ENCODE data around the gene GPR33.
"Not testable (repeated sequence)": the region's sequence is repeated elsewhere in the genome, so short reads cannot be mapped to it uniquely, and the experiment has no call there.

Gene GPR33

DNA sequence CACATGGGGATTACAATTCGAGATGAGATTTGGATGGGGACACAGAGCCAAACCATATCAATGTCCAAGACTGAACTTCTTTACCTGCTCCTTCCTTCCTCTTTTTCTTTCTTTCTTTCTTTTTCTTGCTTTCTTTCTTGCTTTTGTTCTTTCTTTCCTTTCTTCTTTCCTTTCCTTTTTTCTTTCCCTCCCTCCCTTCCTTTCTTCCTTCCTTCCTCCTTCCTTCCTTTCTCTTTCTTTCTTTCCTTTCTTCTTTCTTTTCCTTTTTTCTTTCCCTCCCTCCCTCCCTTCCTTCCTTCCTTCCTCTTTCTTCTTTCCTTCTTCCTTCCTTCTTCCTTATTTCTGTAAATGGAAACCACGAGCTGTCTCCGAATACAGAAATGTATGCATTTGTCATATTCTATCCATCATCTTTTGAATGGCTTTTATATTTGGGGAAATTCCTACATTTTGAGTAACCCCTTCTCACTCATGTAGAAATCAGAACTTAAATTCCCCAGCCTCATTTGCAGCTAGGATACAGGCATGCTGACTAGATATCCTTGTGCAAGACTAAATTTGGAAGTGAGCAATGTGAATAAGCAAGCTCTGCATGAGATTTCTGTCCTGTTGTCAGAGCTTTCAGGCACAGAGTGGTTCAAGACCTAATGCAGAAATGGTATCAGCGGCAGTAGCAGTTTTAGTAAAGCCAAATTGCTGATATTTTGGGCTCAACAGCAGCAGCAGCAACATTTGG lies 11.5 kb downstream of the GPR33 start:
- no peak for DNase-seq (ENCODE audit: low spot score)
- TF ChIP-seq, protein P1, sequence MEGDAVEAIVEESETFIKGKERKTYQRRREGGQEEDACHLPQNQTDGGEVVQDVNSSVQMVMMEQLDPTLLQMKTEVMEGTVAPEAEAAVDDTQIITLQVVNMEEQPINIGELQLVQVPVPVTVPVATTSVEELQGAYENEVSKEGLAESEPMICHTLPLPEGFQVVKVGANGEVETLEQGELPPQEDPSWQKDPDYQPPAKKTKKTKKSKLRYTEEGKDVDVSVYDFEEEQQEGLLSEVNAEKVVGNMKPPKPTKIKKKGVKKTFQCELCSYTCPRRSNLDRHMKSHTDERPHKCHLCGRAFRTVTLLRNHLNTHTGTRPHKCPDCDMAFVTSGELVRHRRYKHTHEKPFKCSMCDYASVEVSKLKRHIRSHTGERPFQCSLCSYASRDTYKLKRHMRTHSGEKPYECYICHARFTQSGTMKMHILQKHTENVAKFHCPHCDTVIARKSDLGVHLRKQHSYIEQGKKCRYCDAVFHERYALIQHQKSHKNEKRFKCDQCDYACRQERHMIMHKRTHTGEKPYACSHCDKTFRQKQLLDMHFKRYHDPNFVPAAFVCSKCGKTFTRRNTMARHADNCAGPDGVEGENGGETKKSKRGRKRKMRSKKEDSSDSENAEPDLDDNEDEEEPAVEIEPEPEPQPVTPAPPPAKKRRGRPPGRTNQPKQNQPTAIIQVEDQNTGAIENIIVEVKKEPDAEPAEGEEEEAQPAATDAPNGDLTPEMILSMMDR (conservative IDR thresholded peaks at IDR 0.05; ENCODE audit: low read depth) = no peak
- POLR2A ChIA-PET (ENCODE audit: low non-redundant PET) = no interaction called here
- CTCF ChIA-PET = interaction anchor here (0.6 kb wide), 1 partner anchor 410 kb away, joined by 3 read pairs; no protein-coding TSS in a partner anchor
- no peak overlapping the region for H3K27ac ChIP-seq

DNA sequence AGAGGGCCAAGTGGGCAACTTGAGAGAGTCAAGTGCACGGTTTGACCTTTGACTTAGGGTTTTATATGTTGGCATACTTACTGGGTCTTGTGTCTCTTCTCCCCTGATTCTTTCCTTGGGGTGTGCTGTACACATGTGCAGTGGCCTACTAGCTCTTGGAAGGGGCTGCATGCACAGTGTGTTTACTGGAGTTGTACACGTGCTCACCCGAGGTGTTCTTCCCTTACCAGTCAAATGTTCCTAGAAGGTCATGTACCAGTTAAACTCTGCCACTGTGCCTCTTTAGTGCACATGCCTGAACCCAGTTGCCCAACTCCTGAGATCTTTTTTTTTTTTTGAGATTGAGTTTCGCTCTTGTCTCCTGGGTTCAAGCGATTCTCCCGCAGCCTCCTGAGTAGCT lies 21.3 kb downstream of the GPR33 start:
- ChIA-PET CTCF (no interaction called here), POLR2A (ENCODE audit: low non-redundant PET) (no interaction called here)
- H3K27ac ChIP-seq = no peak overlapping the region
- DNase-seq (ENCODE audit: low spot score) = no peak
- TF ChIP-seq, protein P1 (conservative IDR thresholded peaks at IDR 0.05; ENCODE audit: low read depth) = no peak

DNA sequence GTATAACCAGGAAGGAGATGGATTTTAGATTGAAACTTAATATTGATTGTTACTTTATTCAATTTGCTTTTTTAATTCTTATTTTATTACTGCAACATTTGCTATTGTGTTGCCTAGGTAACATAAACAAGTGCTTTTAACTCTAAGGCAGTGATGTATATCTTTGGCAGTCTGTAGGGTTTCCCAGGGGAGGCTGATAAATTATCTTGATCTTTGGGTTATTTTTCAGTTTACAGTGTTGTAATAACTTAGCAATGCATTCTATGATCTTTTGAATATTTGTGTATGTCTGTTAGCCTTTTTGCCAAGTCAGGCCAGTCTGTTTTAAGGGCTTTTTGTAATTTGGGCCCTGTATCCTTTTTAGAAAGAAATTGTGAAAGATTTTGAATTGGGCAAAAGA lies 22.7 kb downstream of the GPR33 start:
- ChIA-PET POLR2A (ENCODE audit: low non-redundant PET) (no interaction called here), CTCF (no interaction called here)
- DNase-seq (ENCODE audit: low spot score) = no peak
- TF ChIP-seq, protein P1 (conservative IDR thresholded peaks at IDR 0.05; ENCODE audit: low read depth) = no peak
- no peak overlapping the region for H3K27ac ChIP-seq

- CTCF ChIA-PET = interaction anchor here (0.6 kb wide), 1 partner anchor 11 kb away, joined by 3 read pairs; no protein-coding TSS in a partner anchor
- peak overlapping the region; percentile 67 for H3K27ac ChIP-seq
- POLR2A ChIA-PET (ENCODE audit: low non-redundant PET); DNase-seq (ENCODE audit: low spot score): not testable (repeated sequence)
These were observed 25.4 kb downstream of the GPR33 start for GRCh38 chr14:31462450-31462849.

DNA sequence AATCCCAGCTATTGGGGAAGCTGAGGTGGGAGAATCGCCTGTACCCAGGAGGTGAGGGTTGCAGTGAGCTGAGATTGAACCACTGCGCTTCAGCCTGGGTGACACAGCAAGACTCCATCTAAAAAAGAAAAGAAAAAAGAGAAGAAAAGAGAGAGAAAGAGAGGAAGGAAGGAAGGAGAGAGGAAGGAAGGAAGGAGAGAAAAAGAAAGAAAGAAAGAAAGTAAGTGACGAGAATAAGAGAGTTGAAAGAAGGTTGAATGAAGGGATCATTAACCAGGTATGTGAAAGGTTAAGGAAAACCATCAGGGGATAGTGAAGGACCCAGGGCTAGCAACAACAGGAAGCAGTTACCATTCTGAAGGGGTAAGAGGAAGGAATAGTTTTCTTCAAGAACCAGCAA lies 26.3 kb downstream of the GPR33 start:
- no peak for DNase-seq (ENCODE audit: low spot score)
- ChIA-PET POLR2A (ENCODE audit: low non-redundant PET) (no interaction called here), CTCF (no interaction called here)
- TF ChIP-seq, protein P1 (conservative IDR thresholded peaks at IDR 0.05; ENCODE audit: low read depth) = no peak
- H3K27ac ChIP-seq = peak overlapping the region; percentile 23; the same call in 1 of the 2 replicates

- H3K27ac ChIP-seq = peak overlapping the region; percentile 84
- CTCF ChIA-PET = interaction anchor here (0.5 to 1.0 kb wide), 2 partner anchors 9 to 770 kb away, joined by 3 to 4 read pairs; no protein-coding TSS in a partner anchor
These were observed 29.9 kb downstream of the GPR33 start for GRCh38 chr14:31457665-31458659.

More at GRCh38 chr14:31457665-31458659, 29.9 kb downstream of the GPR33 start:
- TF ChIP-seq, protein P1 (conservative IDR thresholded peaks at IDR 0.05; ENCODE audit: low read depth) = no peak
- POLR2A ChIA-PET (ENCODE audit: low non-redundant PET) = interaction anchor here (0.6 kb wide), 1 partner anchor 102 kb away, joined by 3 read pairs; no protein-coding TSS in a partner anchor
- no peak for DNase-seq (ENCODE audit: low spot score)
